ENCODE measurements around the gene PRICKLE3. TPM values are rescaled to one million over a fixed set of nuclear protein-coding genes. Genes with fewer than 3 reads are reported as not detected.

PRICKLE3 gene
- total RNA-seq, 1 experiment from 2014 or later = 2.5 TPM

GRCh38 chrX:49208399-49208798 is 22.2 kb upstream of the PRICKLE3 start:
- DNase-seq (ENCODE audit: low spot score) = no peak

- DNase-seq (ENCODE audit: low spot score) = no peak
Measured at GRCh38 chrX:49206543-49206942, 20.4 kb upstream of the PRICKLE3 start.

GRCh38 chrX:49205443-49205842 is 19.3 kb upstream of the PRICKLE3 start:
- DNase-seq (ENCODE audit: low spot score) = no peak

GRCh38 chrX:49204709-49205108 is 18.5 kb upstream of the PRICKLE3 start:
- no peak for DNase-seq (ENCODE audit: low spot score)

GRCh38 chrX:49204017-49204416 is 17.8 kb upstream of the PRICKLE3 start:
- no peak for DNase-seq (ENCODE audit: low spot score)

GRCh38 chrX:49203536-49203935 is 17.4 kb upstream of the PRICKLE3 start:
- no peak for DNase-seq (ENCODE audit: low spot score)

GRCh38 chrX:49202022-49202421 is 15.8 kb upstream of the PRICKLE3 start:
- DNase-seq (ENCODE audit: low spot score) = no peak

- peak; percentile 80 for DNase-seq (ENCODE audit: low spot score)
Measured at GRCh38 chrX:49199906-49200771, 14.0 kb upstream of the PRICKLE3 start, which contains the start of gene SYP. SYP (minus strand) TSS chrX:49200193; CDS start chrX:49200186, 7 bp downstream.

GRCh38 chrX:49199315-49199595 is 13.1 kb upstream of the PRICKLE3 start:
- DNase-seq (ENCODE audit: low spot score) = no peak

GRCh38 chrX:49198540-49199314 is 12.6 kb upstream of the PRICKLE3 start:
- no peak for DNase-seq (ENCODE audit: low spot score)

- DNase-seq (ENCODE audit: low spot score) = no peak
Measured at GRCh38 chrX:49197543-49198087, 11.4 kb upstream of the PRICKLE3 start.

GRCh38 chrX:49193542-49193964 is 7.4 kb upstream of the PRICKLE3 start:
- DNase-seq (ENCODE audit: low spot score) = no peak

- DNase-seq (ENCODE audit: low spot score) = no peak
Measured at GRCh38 chrX:49192722-49193328, 6.7 kb upstream of the PRICKLE3 start.

GRCh38 chrX:49191574-49192011 is 5.4 kb upstream of the PRICKLE3 start:
- no peak for DNase-seq (ENCODE audit: low spot score)

- peak; percentile 99 for DNase-seq (ENCODE audit: low spot score)
Measured at GRCh38 chrX:49190821-49191573, 4.8 kb upstream of the PRICKLE3 start.

GRCh38 chrX:49189606-49190005 is 3.4 kb upstream of the PRICKLE3 start:
- no peak for DNase-seq (ENCODE audit: low spot score)

- no peak for DNase-seq (ENCODE audit: low spot score)
Measured at GRCh38 chrX:49188468-49189076, 2.4 kb upstream of the PRICKLE3 start.

GRCh38 chrX:49187526-49187925 is 1.4 kb upstream of the PRICKLE3 start:
- no peak for DNase-seq (ENCODE audit: low spot score)

- no peak for DNase-seq (ENCODE audit: low spot score)
Measured at GRCh38 chrX:49187028-49187394, 838 bp upstream of the PRICKLE3 start.

GRCh38 chrX:49184294-49185281 is 1.6 kb downstream of the PRICKLE3 start:
- DNase-seq (ENCODE audit: low spot score) = peak; percentile 71

Data from H4 (cell line).